Vagina (tissue), 1 donor: ENCODE data around the gene KLRB1. TPM values are rescaled to one million over a fixed set of nuclear protein-coding genes. Genes with fewer than 3 reads are reported as not detected.

Source experiments
- small RNA-seq: library from RNA; depleted of rRNA; stranded (forward); fragments of <200 nt; gene quantifications from one replicate; pipeline ENCODE3, GENCODE V24; 2016
- total RNA-seq: library from RNA; depleted of rRNA; stranded (reverse); fragments of >200 nt; gene quantifications from one replicate; pipeline ENCODE4 v1.2.3, GENCODE V29; 2016

Gene KLRB1
- total RNA-seq, 1 donor from 2014 or later = 1.5 TPM

Small RNA genes lying within 50 kb of the gene (small RNA-seq; reads per million reads assigned to genes)
- not detected for gene AC010186.4
- gene RNU6-700P = not detected

Other genes starting within 250 kb of the KLRB1 start
- 13.5 TPM for gene CLEC2D, start 61.8 kb upstream of the KLRB1 start, total RNA-seq
- gene CLECL1, start 125.2 kb upstream of the KLRB1 start, total RNA-seq = not detected
- 28.5 TPM for gene CD69, start 153.0 kb upstream of the KLRB1 start, total RNA-seq
- gene KLRF1, start 219.6 kb upstream of the KLRB1 start, total RNA-seq = not detected